HG03095 (cell line): Measurements from ENCODE around the gene FNDC4.
"Not testable (repeated sequence)": the region's sequence is repeated elsewhere in the genome, so short reads cannot be mapped to it uniquely, and the experiment has no call there.

Experiments
- ATAC-seq: cut with Tn5 transposase; IDR thresholded peaks from one replicate; pipeline ENCODE4 v1.9.1; 2021; ENCODE audit warnings: moderate library complexity; ENCODE audit not compliant: unreplicated experiment

Gene FNDC4, protein sequence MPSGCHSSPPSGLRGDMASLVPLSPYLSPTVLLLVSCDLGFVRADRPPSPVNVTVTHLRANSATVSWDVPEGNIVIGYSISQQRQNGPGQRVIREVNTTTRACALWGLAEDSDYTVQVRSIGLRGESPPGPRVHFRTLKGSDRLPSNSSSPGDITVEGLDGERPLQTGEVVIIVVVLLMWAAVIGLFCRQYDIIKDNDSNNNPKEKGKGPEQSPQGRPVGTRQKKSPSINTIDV

DNA sequence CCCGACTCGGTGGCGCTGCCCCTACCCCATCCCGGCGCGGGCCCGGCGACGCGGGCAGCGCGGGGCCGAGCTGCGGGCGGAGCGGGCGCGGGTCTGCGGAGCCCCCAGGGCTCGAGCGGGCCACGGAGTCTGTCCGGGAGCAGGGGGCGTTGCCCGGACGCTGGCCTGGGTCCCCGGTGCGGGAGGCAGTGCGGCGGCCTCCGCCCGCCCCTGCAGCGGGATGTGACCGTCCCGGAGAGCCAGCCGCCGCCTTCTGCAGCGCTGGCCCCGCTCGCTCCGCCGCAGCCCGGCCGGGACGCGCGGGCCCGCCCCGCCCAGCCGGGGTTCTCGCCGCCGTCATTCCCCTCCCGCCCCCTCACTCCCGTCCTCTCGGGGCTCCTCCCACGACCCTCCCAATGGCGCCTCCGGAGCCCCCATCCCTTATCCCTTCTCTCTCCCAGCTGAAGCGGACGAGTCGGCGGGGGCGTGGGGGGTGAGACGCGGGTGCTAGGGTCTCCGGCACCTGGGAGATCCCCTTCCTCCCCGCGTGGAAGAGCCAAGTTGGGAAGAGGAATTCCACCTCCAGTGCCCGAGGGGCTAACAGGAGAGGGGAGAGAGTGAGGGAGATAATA is at the start of gene FNDC4:
TSS of gene FNDC4 (minus strand) at position 257 of the 611 bp plus-strand sequence. CDS start 521 bp downstream, outside the sequence.
- no peak for ATAC-seq

DNA sequence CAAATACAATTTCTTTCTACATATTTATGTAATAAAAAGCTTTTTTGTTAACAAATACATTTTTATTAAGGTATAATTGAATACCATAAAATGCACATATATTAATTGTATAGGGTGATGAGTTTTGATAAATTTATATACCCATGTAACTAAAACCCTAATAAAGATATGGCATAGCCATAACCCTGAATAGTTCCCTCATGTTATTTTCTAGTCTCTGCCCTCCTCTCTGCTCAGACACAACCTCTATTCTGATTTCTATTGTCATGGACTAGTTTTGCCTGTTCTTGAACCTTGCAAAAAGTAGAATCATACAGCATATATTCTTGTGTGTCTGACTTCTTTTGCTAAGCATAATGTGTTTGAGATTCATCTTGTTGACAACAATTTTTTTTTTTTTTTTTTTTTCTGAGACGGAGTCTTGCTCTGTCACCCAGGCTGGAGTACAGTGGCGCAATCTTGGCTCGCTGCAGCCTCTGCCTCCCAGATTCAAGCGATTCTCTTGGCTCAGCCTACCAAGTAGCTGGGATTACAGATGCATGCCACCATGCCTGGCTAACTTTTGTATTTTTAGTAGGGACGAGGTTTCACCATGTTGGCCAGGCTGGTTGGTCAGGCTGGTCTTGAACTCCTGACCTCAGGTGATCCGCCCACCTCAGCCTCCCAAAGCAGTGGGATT is 49.3 kb upstream of the FNDC4 start:
- ATAC-seq: no peak

DNA sequence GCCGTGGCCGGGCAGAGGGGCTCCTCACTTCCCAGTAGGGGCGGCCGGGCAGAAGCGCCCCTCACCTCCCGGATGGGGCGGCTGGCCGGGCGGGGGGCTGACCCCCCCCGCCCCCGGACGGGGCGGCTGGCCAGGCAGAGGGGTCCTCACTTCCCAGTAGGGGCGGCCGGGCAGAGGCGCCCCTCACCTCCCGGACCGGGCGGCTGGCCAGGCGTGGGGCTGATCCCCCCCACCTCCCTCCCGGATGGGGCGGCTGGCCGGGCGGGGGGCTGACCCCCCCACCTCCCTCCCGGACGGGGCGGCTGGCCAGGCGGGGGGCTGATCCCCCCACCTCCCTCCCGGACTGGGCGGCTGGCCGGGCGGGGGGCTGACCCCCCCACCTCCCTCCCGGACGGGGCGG is 44.6 kb upstream of the FNDC4 start:
- not testable (repeated sequence) for ATAC-seq

DNA sequence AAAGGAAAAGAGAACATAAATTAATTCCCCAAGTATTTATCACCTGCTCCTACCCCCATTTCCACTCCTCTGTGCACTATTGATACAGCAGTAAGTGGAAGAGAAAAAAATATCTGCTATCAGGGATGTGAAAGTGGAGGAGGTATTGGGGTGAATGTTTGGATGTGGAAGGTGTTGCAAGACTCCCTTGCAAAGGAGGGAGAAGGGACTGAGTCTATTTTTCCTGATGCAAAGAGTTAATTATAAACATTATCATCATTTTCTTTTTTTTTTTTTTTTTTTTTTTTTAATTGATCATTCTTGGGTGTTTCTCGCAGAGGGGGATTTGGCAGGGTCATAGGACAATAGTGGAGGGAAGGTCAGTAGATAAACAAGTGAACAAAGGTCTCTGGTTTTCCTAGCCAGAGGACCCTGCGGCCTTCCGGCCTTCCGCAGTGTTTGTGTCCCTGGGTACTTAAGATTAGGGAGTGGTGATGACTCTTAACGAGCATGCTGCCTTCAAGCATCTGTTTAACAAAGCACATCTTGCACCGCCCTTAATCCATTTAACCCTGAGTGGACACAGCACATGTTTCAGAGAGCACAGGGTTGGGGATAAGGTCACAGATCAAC is 43.9 kb upstream of the FNDC4 start:
- ATAC-seq: not testable (repeated sequence)

DNA sequence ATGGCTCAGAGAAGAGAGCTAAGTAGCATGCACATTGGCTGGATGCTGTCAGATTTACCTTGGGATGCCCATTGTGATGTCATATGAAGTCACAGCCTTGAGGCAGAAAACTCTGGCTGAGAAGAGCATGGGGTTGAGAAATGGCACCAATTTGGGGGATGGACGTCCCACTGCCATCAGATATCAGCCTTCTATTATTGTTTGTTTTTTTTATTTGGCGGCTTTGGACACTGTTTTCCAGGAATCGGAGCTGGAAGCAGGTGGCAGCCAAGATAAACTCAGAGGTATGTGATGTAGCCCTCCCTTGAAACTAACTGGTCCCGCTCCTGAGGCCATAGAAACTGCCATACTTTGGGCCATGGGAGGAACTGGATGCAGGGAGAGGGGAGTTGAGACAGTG is 42.3 kb upstream of the FNDC4 start:
- no peak for ATAC-seq

DNA sequence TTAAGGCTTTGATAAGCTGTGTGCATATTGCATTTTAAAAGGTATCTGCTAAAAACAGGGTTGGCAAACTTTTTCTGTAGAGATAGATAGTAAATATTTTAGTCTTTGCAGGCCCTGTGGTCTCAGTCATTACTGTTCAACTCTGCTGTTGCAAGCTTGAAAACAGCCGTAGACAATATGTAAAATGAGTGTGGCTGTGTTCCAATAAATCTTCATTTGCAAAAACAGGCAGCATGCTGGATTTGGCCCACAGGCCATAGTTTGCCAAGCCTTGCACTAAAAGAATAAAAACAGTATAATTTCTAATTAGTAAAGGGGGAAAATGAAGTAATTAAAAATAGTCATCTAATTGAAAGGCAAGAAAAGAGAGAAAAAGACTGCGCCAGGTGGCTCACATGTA is 37.0 kb upstream of the FNDC4 start:
- ATAC-seq: no peak

DNA sequence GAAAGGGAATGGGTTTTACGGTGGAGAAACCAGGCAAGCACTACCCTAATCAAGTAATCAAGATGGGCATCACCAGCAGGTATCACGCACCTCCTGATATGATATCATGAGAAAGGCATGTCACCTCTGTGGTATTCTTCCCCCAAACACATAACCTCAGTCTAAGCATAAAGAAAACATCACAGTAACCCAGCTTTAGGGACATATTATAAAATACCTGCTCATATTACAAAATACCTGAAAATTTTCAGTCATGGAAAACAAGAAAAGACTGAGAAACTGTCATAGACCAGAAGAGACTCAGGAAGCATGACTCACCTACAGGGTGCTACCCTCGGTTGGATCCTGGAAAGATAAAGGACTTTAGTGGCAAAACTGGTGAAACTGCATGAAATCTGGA is 32.2 kb upstream of the FNDC4 start:
- ATAC-seq: no peak

DNA sequence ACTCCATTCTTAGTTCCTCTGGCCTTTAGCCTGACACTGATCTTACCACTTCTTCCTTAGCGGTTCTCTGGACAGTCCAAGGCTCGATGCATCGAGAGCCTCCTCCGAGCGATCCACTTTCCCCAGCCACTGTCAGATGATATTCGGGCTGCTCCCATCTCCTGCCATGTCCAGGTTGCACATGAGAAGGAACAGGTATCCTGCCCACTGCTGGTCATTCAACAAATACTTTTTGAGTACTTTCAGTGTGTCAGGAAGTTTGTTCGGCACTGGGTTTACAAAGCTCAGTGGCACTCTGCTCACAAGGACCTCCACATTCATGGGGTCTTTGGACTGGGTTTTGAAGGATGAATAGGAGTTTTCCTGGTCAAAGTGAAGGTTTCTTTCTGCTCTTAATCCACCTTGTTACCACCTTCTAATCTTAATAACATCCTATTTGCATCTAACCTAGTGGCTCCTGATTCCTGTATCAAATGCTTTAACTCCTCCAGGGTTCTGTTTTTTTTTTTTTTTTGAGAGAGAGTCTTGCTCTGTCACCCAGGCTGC is 27.5 kb upstream of the FNDC4 start:
- no peak for ATAC-seq

DNA sequence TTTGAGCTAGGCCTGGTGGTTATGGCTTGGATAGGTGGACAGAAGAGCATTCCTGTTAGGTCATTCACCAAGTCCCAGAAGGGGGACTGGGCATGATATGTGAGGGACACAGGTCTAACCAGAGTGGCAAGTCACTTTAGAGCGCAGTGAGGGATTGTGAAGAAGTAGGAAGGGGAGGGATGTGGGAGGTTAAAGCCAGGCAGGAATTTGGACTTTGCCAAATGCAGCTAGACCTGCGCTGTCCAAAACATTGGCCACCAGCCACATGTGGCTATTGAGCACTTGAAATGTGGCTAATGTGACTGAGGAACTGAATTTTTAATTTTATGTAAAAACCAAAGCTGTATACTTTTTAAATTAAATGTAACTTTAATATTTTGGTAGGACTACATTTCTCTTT is 25.3 kb upstream of the FNDC4 start:
- no peak for ATAC-seq

DNA sequence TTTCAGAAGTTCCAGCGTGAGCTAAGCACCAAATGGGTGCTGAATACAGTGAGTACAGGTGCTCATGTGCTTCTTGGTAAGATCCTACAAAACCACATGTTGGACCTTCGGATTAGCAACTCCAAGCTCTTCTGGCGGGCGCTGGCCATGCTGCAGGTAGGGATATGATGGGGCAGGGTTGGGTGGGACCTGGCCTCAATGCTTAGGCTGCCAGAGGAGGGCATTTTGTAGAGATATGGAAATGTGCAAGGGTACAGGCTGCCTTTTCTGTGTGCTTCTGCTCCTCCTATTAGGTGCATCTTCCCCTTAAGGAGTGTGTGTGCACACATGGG is 23.7 kb upstream of the FNDC4 start:
- ATAC-seq: no peak

DNA sequence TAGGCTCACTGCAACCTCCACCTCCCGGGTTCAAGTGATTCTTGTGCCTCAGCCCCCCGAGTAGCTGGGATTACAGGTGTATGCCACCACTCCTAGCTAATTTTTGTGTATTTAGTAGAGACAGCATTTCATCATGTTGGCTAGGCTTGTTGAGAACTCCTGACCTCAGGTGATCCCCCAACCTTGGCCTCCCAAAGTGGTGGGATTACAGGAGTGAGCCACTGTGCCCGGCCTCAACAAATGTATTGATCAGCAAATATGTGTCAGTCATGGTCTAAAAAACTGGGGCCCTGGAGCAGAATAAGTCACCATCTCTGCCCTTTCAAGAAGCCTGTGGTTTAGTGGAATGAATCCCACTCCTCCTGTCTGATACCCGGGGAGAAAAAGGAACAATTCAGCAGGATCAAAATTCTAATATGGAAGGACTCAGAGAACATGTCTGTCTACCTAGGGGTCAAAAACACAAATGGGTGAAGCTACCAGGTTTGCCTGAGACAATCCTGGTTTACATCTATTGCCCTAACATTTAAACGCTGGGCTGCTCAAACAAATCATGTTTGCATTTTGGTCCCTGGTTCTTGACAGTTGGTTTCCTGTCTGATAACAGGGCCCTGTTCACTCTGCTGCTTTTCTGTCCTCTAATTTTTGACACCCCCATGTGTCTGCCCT is 23.2 kb upstream of the FNDC4 start:
- no peak for ATAC-seq

DNA sequence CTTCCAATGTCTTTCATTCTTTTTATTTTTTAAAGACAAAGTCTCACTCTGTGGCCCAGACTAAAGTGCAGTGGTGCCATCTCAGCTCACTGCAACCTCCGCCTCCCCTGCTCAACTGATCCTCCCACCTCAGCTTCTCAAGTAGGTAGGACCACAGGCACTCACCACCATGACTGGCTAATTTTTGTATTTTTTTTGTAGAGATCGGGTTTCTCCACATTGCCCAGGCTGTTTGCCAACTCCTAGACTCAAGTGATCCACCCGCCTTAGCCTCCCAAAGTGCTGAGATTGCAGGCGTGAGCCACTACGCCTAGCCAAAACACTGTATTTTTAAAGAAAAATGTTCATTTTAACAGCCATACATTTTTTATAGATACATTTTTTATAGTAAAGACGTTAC is 14.3 kb upstream of the FNDC4 start:
- ATAC-seq: no peak

DNA sequence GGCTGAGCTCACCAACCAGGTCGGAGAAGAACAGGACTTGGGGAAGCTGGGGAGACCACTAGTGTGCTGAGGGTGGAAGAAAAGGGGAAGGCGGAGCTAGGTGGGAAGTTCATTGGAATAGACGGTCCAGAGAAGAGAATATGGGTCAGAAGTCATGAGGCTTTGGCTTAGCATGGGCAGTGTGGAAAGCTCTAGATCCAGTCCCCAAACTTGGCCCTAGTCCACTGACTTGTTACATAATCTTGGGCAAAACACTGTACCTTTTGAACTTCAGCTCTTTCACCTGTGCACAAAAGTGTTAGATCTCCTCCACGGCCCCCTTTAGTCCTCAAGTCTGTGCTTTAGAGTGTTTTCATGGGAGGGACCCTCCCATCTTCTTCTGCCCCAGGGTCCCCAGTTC is 12.3 kb upstream of the FNDC4 start:
- ATAC-seq: no peak

DNA sequence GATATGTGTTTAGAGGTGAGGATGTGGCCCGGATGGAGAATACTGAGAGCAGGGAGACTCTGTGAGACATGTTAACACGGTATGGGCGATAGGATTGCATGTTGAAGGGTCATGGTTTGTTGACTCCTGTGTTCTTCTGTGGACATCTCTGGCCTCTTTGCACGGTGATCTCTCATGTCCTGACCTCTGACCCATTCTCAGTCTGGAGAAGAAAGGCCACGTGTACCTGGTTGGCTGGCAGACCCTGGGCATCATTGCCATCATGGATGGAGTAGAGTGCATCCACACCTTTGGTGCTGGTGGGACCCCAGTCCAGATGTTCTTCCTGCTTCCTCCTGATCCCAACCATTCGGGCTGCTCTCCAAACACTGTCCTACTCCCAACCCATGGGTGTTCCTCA is 11.6 kb upstream of the FNDC4 start:
- no peak for ATAC-seq

DNA sequence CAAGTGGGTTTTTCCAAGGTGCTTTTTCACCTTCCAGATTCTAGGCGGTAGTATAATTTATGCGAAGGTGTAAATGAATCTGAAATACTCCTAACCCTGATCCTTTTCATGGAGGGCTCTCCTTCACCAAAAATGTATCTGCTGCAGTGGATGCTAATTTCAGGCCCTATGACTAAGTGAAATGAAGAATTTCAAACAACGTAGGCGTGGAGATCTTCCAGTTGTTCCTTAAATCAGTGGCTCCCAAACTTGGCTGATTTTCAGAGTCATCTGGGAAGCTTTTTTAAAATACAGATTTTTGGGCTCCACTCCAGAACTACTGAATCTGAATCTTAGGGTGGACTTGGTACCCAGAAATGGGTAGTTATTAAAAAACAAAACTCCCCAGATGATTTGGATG is 7.1 kb upstream of the FNDC4 start:
- no peak for ATAC-seq

DNA sequence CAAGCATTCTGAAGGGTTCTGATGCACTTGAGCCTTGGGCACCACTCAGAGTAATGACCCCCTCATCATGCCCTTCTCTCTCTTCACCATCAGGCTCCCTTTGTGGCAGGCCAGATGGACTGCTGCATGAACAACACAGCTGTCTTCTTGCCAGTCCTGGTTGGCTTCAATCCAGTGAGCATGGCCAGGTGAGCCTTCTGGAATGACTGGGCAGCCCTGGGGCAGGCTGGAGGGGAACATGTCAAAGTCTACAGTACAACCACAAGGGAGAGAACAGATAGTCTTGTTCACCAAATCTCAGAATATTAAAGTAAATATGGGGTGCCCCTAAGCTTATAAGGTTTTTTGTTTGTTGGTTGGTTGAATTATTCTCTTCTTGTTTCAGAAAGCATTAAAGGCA is 6.0 kb upstream of the FNDC4 start:
- ATAC-seq: no peak

DNA sequence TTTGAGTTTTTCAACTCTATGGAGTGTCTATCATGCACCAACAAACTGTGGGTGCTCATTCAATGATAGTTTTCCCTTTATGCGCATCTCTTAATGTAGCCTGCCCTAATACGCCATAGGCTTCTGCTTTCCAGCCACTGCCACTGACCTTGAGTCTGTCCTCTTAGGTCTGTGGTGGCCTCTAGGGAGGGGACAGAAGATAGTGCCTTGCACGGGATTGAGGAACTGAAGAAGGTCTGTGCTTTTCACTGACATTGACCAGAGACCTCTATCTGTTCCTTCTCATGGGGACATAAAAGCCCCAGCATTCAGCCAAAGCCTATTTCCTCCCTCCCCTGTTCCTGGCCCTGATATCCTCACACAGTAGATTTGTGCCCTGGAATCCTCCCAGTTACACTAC is 4.0 kb upstream of the FNDC4 start:
- ATAC-seq: no peak

DNA sequence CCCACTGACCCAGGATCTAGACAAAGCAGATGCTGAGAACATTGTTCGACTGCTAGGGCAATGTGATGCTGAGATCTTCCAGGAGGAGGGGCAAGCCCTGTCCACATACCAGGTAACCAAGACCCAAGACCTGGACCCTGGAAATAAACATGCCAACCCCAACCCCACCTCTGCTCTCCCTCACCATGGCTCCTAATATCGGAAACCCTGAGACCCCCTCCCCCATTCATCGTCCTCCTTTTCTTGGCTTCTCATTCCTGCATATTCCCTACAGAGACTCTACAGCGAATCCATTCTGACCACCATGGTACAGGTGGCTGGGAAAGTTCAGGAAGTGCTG is 2.3 kb upstream of the FNDC4 start:
- ATAC-seq: no peak

DNA sequence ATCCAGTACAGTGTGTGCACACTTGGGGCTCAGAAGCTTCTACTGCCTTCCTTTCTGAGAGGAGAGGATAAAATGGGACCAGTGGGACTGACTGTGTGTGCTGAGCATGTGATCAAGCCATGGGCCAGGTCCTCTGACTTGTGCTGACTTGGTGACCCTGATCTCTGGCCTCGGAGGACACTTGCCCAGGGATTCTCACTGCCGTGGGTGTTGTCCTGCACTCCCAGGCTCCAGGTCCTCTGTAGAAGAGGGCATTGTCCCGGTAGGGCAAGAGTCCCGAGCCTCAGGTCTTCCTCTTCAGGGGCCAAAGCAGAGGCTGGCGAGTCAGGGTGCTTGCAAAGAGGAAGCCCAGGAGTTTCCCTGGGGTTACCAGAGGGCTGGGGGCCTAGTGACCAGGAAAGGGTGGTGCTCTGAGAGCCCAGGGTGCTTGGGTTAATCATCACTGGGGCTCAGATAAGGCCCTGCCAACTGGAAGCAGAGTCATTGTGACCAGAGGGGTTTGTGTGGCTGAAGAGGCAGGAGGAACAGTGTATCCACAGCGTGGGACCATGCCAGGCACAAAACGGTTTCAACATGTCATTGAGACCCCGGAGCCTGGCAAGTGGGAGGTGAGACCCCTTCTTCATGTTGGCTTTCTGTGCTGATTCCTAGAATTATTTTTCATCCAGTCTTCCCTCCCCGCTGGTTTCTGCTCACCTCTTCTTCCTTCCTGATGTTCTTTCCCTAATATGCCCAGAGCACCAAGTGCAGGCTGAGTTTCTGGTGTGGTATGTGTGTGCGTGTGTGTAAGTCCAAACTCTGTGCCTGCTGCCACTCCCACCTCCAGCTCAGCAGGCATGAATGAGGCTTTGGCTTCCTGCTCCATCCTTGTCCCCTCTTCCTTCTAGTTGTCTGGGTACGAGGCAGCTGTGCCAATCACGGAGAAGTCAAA is 1.6 kb upstream of the FNDC4 start, which contains the start of gene GCKR:
TSS of gene GCKR (plus strand) at position 483 of the 931 bp plus-strand sequence. CDS start at position 549, 66 bp downstream.
- no peak for ATAC-seq

DNA sequence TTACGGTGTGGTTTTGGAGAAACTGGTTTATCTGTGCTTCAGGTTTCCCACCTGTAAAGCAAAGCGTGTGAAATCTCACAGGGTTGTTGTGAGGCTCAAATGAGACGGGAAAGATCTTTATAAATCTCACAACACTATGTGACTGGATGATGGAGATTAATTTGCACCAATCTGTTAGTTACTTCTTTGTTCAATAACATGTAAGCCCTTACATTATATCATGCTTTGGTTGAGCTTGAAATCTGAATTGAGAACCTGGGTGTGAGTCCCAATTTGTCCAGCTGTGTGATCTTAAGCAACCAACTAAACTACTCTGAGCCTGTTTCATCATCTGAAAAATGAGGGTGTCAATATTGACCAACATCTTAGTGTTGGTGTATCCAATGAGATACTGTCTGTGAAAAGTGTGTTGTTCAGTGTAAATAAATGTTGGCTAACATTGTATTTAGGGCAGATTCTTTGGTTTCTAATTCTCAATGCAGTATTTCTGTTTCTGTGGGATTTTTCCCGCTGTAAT is 898 bp upstream of the FNDC4 start:
- no peak for ATAC-seq
